Endodermal cell (in vitro differentiated cells): ENCODE data around the gene TNFRSF14. TPM values are rescaled to one million over a fixed set of nuclear protein-coding genes. Genes with fewer than 3 reads are reported as not detected.

Experiments
- DNase-seq: peaks from one replicate; pipeline ENCODE4 v3.0.0-alpha.2; 2017
- H3K27ac ChIP-seq: 2 replicates; pipeline ENCODE4 v1.5.1; 2013; ENCODE audit warnings: mild to moderate bottlenecking, low read depth, low read length, moderate library complexity
- H3K27me3 ChIP-seq: 2 replicates; pipeline ENCODE4 v1.6.1; 2013; ENCODE audit warnings: mild to moderate bottlenecking, low read length, moderate library complexity; ENCODE audit not compliant: insufficient read depth, control insufficient read depth, poor library complexity, severe bottlenecking
- H3K36me3 ChIP-seq: 2 replicates; pipeline ENCODE4 v1.7.0; 2013; ENCODE audit warnings: mild to moderate bottlenecking, low read length, moderate library complexity; ENCODE audit not compliant: control insufficient read depth, insufficient read depth
- H3K4me1 ChIP-seq: one replicate; pipeline ENCODE4 v1.7.0; 2013; ENCODE audit warnings: low read length; ENCODE audit not compliant: control insufficient read depth, insufficient read depth
- H3K4me3 ChIP-seq: 2 replicates; pipeline ENCODE4 v1.5.1; 2013; ENCODE audit warnings: mild to moderate bottlenecking, low read length, moderate library complexity
- H3K9ac ChIP-seq: 2 replicates; pipeline ENCODE4 v1.6.1; 2013; ENCODE audit warnings: mild to moderate bottlenecking, low read length, moderate library complexity; ENCODE audit not compliant: poor library complexity, severe bottlenecking; ENCODE audit errors: extremely low read depth
- H3K9me3 ChIP-seq: 2 replicates; pipeline ENCODE4 v1.6.1; 2013; ENCODE audit warnings: mild to moderate bottlenecking, low read length, moderate library complexity; ENCODE audit not compliant: control insufficient read depth
- H3K27ac Mint-ChIP-seq: 2 replicates; pipeline ENCODE4 v1.8.0; 2020; ENCODE audit warnings: mixed read lengths
- H3K27me3 Mint-ChIP-seq: 2 replicates; pipeline ENCODE4 v1.8.0; 2021; ENCODE audit warnings: mild to moderate bottlenecking, mixed read lengths; ENCODE audit not compliant: insufficient read depth
- H3K36me3 Mint-ChIP-seq: 2 replicates; pipeline ENCODE4 v1.8.0; 2020; ENCODE audit warnings: low read depth, mixed read lengths
- H3K4me1 Mint-ChIP-seq: 2 replicates; pipeline ENCODE4 v1.8.0; 2020; ENCODE audit warnings: mixed read lengths
- H3K4me3 Mint-ChIP-seq: 2 replicates; pipeline ENCODE4 v1.8.0; 2020; ENCODE audit warnings: mild to moderate bottlenecking, moderate library complexity, mixed read lengths
- H3K9me3 Mint-ChIP-seq: 2 replicates; pipeline ENCODE4 v1.8.0; 2020; ENCODE audit warnings: mild to moderate bottlenecking, mixed read lengths
- WGBS, 2 experiments: methylation state at CpG; one replicate each; pipeline versions ENCODE4 v1.1.5 to v1.1.7; 2013; ENCODE audit warnings: missing lambda C conversion rate in 2 of 2, mixed read lengths in 1 of 2; ENCODE audit not compliant: insufficient coverage in 1 of 2, insufficient read length in 1 of 2; 5-methylcytosine and 5-hydroxymethylcytosine counted together
- total RNA-seq, 2 donors: library from RNA; stranded (reverse); fragmentation: NEBNext Ultra II Directional in 1 of 2; extraction: Animal tissue kit (Norgen Biotek cat#: 25700) in 1 of 2; gene quantifications; 2 replicates in 1 of 2; 3 replicates in 1 of 2; pipeline ENCODE4 v1.2.1, GENCODE V29; 2021
- TF ChIP-seq, protein P1 (sequence below): fragments of 200-600 bp; sonication (generic); conservative IDR thresholded peaks from 2 replicates; pipeline ENCODE4 v1.5.0; 2021; ENCODE audit warnings: antibody characterized with exemption, mild to moderate bottlenecking

Gene TNFRSF14
- total RNA-seq, 2 donors from 2014 or later, result 0.29 to 0.46 TPM

DNA sequence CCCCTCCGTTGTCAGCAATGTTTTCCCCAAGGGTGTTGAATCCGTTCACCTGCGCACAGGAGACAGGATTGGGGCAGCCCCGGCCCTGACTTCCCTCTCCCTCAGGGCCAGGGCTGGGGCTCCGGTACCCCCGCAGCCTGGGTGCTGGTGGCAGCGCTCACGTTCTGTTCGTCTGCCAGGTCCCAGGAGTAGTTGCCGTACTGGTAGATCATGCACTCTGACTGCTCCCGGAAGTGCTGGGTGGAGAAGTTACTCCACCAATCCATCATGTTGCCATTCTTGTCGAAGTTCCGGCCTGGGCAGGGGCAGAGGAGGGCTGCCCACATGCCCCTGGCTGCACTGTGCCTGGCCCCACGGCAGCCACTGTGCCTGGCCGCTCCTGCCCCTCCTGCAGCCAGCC is 36.5 kb downstream of the TNFRSF14 start:
- Histone ChIP-seq H3K4me1 (no peaks in the 10 kb centered on the region), H3K36me3 (no peaks in the 10 kb centered on the region), H3K27me3 (no peaks in the 10 kb centered on the region), H3K9ac (no peak overlapping the region), H3K27ac (no peak overlapping the region), H3K9me3 (no peaks in the 10 kb centered on the region), H3K4me3 (no peak overlapping the region)
- TF ChIP-seq, protein P1, sequence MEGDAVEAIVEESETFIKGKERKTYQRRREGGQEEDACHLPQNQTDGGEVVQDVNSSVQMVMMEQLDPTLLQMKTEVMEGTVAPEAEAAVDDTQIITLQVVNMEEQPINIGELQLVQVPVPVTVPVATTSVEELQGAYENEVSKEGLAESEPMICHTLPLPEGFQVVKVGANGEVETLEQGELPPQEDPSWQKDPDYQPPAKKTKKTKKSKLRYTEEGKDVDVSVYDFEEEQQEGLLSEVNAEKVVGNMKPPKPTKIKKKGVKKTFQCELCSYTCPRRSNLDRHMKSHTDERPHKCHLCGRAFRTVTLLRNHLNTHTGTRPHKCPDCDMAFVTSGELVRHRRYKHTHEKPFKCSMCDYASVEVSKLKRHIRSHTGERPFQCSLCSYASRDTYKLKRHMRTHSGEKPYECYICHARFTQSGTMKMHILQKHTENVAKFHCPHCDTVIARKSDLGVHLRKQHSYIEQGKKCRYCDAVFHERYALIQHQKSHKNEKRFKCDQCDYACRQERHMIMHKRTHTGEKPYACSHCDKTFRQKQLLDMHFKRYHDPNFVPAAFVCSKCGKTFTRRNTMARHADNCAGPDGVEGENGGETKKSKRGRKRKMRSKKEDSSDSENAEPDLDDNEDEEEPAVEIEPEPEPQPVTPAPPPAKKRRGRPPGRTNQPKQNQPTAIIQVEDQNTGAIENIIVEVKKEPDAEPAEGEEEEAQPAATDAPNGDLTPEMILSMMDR, result no peak
- H3K4me3 Mint-ChIP-seq, result no peak overlapping the region
- no peak overlapping the region for H3K27ac Mint-ChIP-seq
- H3K4me1 Mint-ChIP-seq, result peaks cover 2% of the 10 kb centered on the region
- peaks cover 2% of the 10 kb centered on the region for H3K27me3 Mint-ChIP-seq
- peaks cover 15% of the 10 kb centered on the region for H3K36me3 Mint-ChIP-seq
- peaks cover 12% of the 10 kb centered on the region for H3K9me3 Mint-ChIP-seq
- WGBS, 2 experiments, result 84 to 89% methylated on average over 12 to 15 of the region's 15 CpGs
- no peak for DNase-seq

DNA sequence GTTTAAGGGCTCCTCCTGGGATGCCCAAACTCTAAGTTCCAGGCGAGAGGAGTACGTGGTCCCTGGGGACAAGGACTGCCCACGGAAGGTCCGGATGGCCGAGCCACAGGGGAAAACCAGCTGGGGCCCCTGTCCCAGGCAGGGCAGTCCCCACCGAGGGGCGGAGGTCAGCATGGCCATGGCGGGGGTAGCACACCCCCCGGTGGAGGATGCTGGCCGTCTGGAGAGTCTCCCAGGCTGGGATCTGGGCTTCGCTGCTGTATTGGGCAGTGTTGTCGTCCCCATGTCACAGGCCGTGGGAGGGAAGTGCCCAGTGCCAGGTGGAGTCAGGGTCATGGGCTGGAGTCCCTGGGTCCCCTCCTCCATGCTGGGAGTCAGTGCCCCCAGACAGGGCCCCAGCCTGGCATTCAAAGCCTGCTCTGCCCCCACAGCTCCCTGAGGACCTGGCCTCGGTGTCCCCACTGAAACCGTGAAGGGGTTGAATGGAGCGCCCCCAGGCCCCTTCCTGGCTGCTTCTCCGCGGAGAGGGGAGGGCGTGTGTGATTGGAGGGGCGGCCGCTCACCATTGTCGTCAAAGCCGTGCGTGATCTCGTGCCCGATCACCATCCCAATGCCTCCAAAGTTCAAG is 37.2 kb downstream of the TNFRSF14 start:
- DNase-seq, result no peak
- TF ChIP-seq, protein P1, result no peak

DNA sequence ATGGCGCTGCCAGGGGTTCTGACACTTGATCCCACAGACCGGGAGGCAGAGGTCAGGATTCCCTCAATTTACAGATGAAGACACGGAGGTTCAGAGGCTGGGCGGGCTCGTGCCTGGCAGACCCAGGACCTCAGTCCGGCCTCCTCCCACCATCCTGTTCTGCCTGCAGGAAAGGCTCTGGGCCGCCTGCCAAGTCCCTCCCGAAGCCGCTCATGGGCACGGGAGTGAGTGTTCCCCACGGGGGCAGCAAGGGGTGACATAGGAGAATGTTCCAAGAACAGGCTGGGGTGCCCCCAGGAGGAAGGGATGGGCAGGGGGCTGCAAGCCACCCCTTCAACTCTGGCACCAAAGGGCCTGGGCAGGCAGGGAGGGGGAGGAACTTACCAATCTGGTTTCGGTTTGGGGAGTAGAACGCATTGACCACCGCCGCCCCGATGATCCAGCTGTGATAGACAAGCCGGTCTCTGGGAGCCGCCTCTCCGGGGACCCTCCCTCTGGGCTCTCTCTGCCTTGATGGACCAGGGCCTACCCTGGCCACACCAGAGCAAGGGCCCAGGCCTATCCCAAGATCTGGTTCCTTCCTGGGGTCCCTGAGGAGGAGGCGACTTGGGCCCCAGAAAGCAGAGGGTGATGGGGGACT is 38.0 kb downstream of the TNFRSF14 start:
- Mint-ChIP-seq H3K4me3 (no peak overlapping the region), H3K4me1 (peaks cover 2% of the 10 kb centered on the region)

More for the DNA sequence above, 37.2 kb downstream of the TNFRSF14 start:
- H3K4me3 Mint-ChIP-seq, result no peak overlapping the region
- H3K9me3 Mint-ChIP-seq, result peaks cover 15% of the 10 kb centered on the region
- no peaks in the 10 kb centered on the region for H3K27me3 ChIP-seq
- no peak overlapping the region for H3K27ac Mint-ChIP-seq
- H3K4me1 Mint-ChIP-seq, result peaks cover 2% of the 10 kb centered on the region
- H3K27ac ChIP-seq, result no peak overlapping the region
- H3K4me3 ChIP-seq, result no peak overlapping the region
- no peaks in the 10 kb centered on the region for H3K36me3 ChIP-seq
- H3K9ac ChIP-seq, result no peak overlapping the region
- H3K36me3 Mint-ChIP-seq, result peaks cover 15% of the 10 kb centered on the region
- H3K27me3 Mint-ChIP-seq, result peaks cover 2% of the 10 kb centered on the region
- H3K4me1 ChIP-seq, result no peaks in the 10 kb centered on the region
- no peaks in the 10 kb centered on the region for H3K9me3 ChIP-seq
- WGBS, 2 experiments, result 83 to 87% methylated on average over 9 to 26 of the region's 26 CpGs

More for the DNA sequence above, 38.0 kb downstream of the TNFRSF14 start:
- Mint-ChIP-seq H3K27ac (no peak overlapping the region), H3K36me3 (peaks cover 15% of the 10 kb centered on the region), H3K27me3 (peaks cover 2% of the 10 kb centered on the region), H3K9me3 (peaks cover 19% of the 10 kb centered on the region)
- Histone ChIP-seq H3K4me3 (no peak overlapping the region), H3K27ac (no peak overlapping the region), H3K36me3 (no peaks in the 10 kb centered on the region), H3K4me1 (no peaks in the 10 kb centered on the region), H3K27me3 (no peaks in the 10 kb centered on the region), H3K9ac (no peak overlapping the region), H3K9me3 (no peaks in the 10 kb centered on the region)
- TF ChIP-seq, protein P1, result no peak
- no peak for DNase-seq
- 88 to 99% methylated on average over 11 to 20 of the region's 20 CpGs for WGBS, 2 experiments
